Uterus (tissue), 2 donors: ENCODE measurements around the gene EVA1A.

Experiments
- CTCF ChIP-seq, 4 experiments: fragments of 200-600 bp in 2 of 4; fragments of 450-650 bp in 2 of 4; sonication (generic) in 2 of 4; IDR thresholded peaks; one replicate each; pipeline ENCODE4 v1.5.1; 2016 to 2019; ENCODE audit warnings: antibody characterized with exemption in 4 of 4, mild to moderate bottlenecking in 2 of 4, moderate library complexity in 1 of 4
- POLR2A ChIP-seq, 2 donors: fragments of 450-650 bp; IDR thresholded peaks; one replicate each; pipeline ENCODE4 v1.6.1; 2016; ENCODE audit warnings: antibody characterized with exemption in 2 of 2, mild to moderate bottlenecking in 1 of 2, moderate library complexity in 1 of 2

- no peak for TF ChIP-seq CTCF (IDR thresholded peaks at IDR 0.05)
- TF ChIP-seq POLR2A (IDR thresholded peaks at IDR 0.05): no peak
Measured at GRCh38 chr2:75491129-75491753, 69.5 kb downstream of the EVA1A start.
